Nephron progenitor cell (in vitro differentiated cells): Measurements from ENCODE around the gene NMT1.
A peak's percentile ranks its signal among the peaks of the same experiment; 100 is the strongest.

ENCODE experiments used
- DNase-seq: peaks from one replicate; pipeline ENCODE4 v3.0.0; 2021
- H3K27ac Mint-ChIP-seq: 2 replicates; pipeline ENCODE4 v1.8.0; 2021; ENCODE audit warnings: mild to moderate bottlenecking, moderate library complexity, mixed read lengths
- H3K27me3 Mint-ChIP-seq: 2 replicates; pipeline ENCODE4 v1.8.0; 2021; ENCODE audit warnings: mild to moderate bottlenecking, low read depth, mixed read lengths; ENCODE audit not compliant: poor library complexity
- H3K36me3 Mint-ChIP-seq: 2 replicates; pipeline ENCODE4 v1.8.0; 2021; ENCODE audit warnings: low read depth, mixed read lengths
- H3K4me1 Mint-ChIP-seq: 2 replicates; pipeline ENCODE4 v1.8.0; 2021; ENCODE audit warnings: mixed read lengths
- H3K4me3 Mint-ChIP-seq: 2 replicates; pipeline ENCODE4 v1.8.0; 2021; ENCODE audit warnings: mild to moderate bottlenecking, moderate library complexity, mixed read lengths
- H3K9me3 Mint-ChIP-seq: 2 replicates; pipeline ENCODE4 v1.8.0; 2021; ENCODE audit warnings: mild to moderate bottlenecking, moderate library complexity, mixed read lengths
- CTCF ChIP-seq: fragments of 200-600 bp; sonication (generic); IDR thresholded peaks from 2 replicates; pipeline ENCODE4 v1.5.0; 2021; ENCODE audit warnings: antibody characterized with exemption

The NMT1 gene

GRCh38 chr17:45130681-45131615, 69.8 kb downstream of the NMT1 start:
- Mint-ChIP-seq H3K36me3 (no peaks in the 10 kb centered on the region), H3K4me1 (peaks cover 46% of the 10 kb centered on the region), H3K9me3 (peaks cover 8% of the 10 kb centered on the region), H3K27ac (no peak overlapping the region), H3K4me3 (peak overlapping the region; percentile 78), H3K27me3 (peaks cover 5% of the 10 kb centered on the region)
- DNase-seq: no peak
- no peak for TF ChIP-seq CTCF

- TF ChIP-seq CTCF: peak; percentile 97
- peak; percentile 87 for DNase-seq
- peaks cover 5% of the 10 kb centered on the region for H3K27me3 Mint-ChIP-seq
- no peak overlapping the region for H3K27ac Mint-ChIP-seq
- H3K4me1 Mint-ChIP-seq: peaks cover 52% of the 10 kb centered on the region
- H3K4me3 Mint-ChIP-seq: peak overlapping the region; percentile 78
- H3K36me3 Mint-ChIP-seq: no peaks in the 10 kb centered on the region
- H3K9me3 Mint-ChIP-seq: peaks cover 8% of the 10 kb centered on the region
Observed at GRCh38 chr17:45131616-45132319, 70.7 kb downstream of the NMT1 start.

- no peak within 1 kb of the TSS for H3K27ac Mint-ChIP-seq
- TF ChIP-seq CTCF: no peak
- H3K9me3 Mint-ChIP-seq: peaks cover 8% of the 10 kb centered on the region
- DNase-seq: peak; percentile 86
- no peaks in the 10 kb centered on the region for H3K36me3 Mint-ChIP-seq
- peaks cover 47% of the 10 kb centered on the region for H3K4me1 Mint-ChIP-seq
- peaks cover 5% of the 10 kb centered on the region for H3K27me3 Mint-ChIP-seq
- peak within 1 kb of the TSS; percentile 81 for H3K4me3 Mint-ChIP-seq
Observed at GRCh38 chr17:45132320-45132571, 71.1 kb downstream of the NMT1 start, which contains the start of gene PLCD3. Gene PLCD3 (minus strand): TSS chr17:45132515. CDS start chr17:45132410, 105 bp downstream.

GRCh38 chr17:45132572-45133463, 71.7 kb downstream of the NMT1 start:
- no peaks in the 10 kb centered on the region for H3K36me3 Mint-ChIP-seq
- peak; percentile 72 for DNase-seq
- peaks cover 8% of the 10 kb centered on the region for H3K9me3 Mint-ChIP-seq
- H3K27me3 Mint-ChIP-seq: peaks cover 5% of the 10 kb centered on the region
- TF ChIP-seq CTCF: peak; percentile 62
- H3K4me1 Mint-ChIP-seq: peaks cover 42% of the 10 kb centered on the region
- peak overlapping the region; percentile 81 for H3K4me3 Mint-ChIP-seq
- no peak overlapping the region for H3K27ac Mint-ChIP-seq

GRCh38 chr17:45135192-45135977, 74.3 kb downstream of the NMT1 start, which contains the start of gene ACBD4:
Gene ACBD4 (plus strand): TSS chr17:45135687. CDS start chr17:45136145, 458 bp downstream.
- H3K36me3 Mint-ChIP-seq: no peaks in the 10 kb centered on the region
- H3K27me3 Mint-ChIP-seq: peaks cover 5% of the 10 kb centered on the region
- H3K4me3 Mint-ChIP-seq: peak within 1 kb of the TSS; percentile 71
- peak; percentile 100 for TF ChIP-seq CTCF
- peak; percentile 97 for DNase-seq
- H3K27ac Mint-ChIP-seq: no peak within 1 kb of the TSS
- peaks cover 27% of the 10 kb centered on the region for H3K4me1 Mint-ChIP-seq
- peaks cover 8% of the 10 kb centered on the region for H3K9me3 Mint-ChIP-seq
